ENCODE data around the gene DLG2. TPM values are rescaled to one million over a fixed set of nuclear protein-coding genes. Genes with fewer than 3 reads are reported as not detected.

Gene DLG2
- total and polyA plus RNA-seq, 2 of the 4 experiments (the other 2 are of a cell fraction), result 0.31 to 0.36 TPM

- no peaks in the 10 kb centered on the region for H3K79me1 ChIP-seq (ENCODE audit: low read depth in 1 of 2, low read length in 2 of 2)
- no peak overlapping the region for H2BK20ac ChIP-seq (ENCODE audit: low read depth, low read length)
- H2AK9ac ChIP-seq (replicated peaks; ENCODE audit: low read depth, low read length, poor library complexity), result no peak overlapping the region
- H2BK5ac ChIP-seq (ENCODE audit: low read depth, low read length, poor library complexity, severe bottlenecking), result no peak overlapping the region
- DNase-seq (no peak), ATAC-seq (ENCODE audit: low read depth) (no peak)
- intact Hi-C loops (cut with micrococcal nuclease) (no loop called here), in situ Hi-C loops (cut with MboI; ENCODE audit: low sequenced_read_pairs) (no loop called here), dilution Hi-C loops (cut with HindIII; ENCODE audit: low sequenced_read_pairs, unreplicated experiment) (no loop called here)
- H4K8ac ChIP-seq (ENCODE audit: low read depth in 2 of 2, low read length in 2 of 2), result no peak overlapping the region
- no peaks in the 10 kb centered on the region for H3K27me3 ChIP-seq (ENCODE audit: control insufficient read depth, insufficient read depth, low read length)
- TF ChIP-seq POLR2A (IDR thresholded peaks at IDR 0.05; ENCODE audit: low read depth, low read length) (no peak), MAFK (IDR thresholded peaks at IDR 0.05; ENCODE audit: low read depth, low read length) (no peak), RAD21 (IDR thresholded peaks at IDR 0.05; ENCODE audit: low read length) (no peak), CEBPB (IDR thresholded peaks at IDR 0.05; ENCODE audit: low read depth, low read length) (no peak), FOS (IDR thresholded peaks at IDR 0.05; ENCODE audit: low read depth, low read length) (no peak)
- no peak overlapping the region for H3K14ac ChIP-seq (replicated peaks; ENCODE audit: low read depth, low read length)
- no peak overlapping the region for H2BK15ac ChIP-seq (ENCODE audit: low read depth, low read length)
- H3K18ac ChIP-seq (ENCODE audit: low read depth, low read length), result no peak overlapping the region
- H4K91ac ChIP-seq (ENCODE audit: insufficient read depth, low read depth, low read length), result no peak overlapping the region
- no peak overlapping the region for H2BK120ac ChIP-seq (ENCODE audit: low read depth, low read length)
- ChIA-PET CTCF (no interaction called here), POLR2A (ENCODE audit: unreplicated experiment) (no interaction called here)
- H3K4me3 ChIP-seq (ENCODE audit: insufficient read depth, low read depth, low read length), result no peak overlapping the region
- H3K9ac ChIP-seq (ENCODE audit: low read depth, low read length), result no peak overlapping the region
- H3K4ac ChIP-seq (ENCODE audit: low read depth, low read length), result no peak overlapping the region
- H4K5ac ChIP-seq (ENCODE audit: low read depth, low read length), result no peak overlapping the region
- no peaks in the 10 kb centered on the region for H3K9me3 ChIP-seq (ENCODE audit: control insufficient read depth, insufficient read depth, low read length)
- H2AK5ac ChIP-seq (ENCODE audit: low read depth, low read length), result no peak overlapping the region
- H2AFZ ChIP-seq (replicated peaks; ENCODE audit: low read length, poor library complexity), result no peak overlapping the region
- no peak overlapping the region for H3K4me2 ChIP-seq (ENCODE audit: low read depth, low read length)
- no TSS peak for BruUV-seq (replicated peaks)
- 17% methylated on average over 1 of the region's 2 CpGs; no CpG with 5 or more reads in 1 of the 2 experiments for WGBS, 2 experiments (ENCODE audit: extremely low coverage in 2 of 2, insufficient read length in 1 of 2)
- no peak overlapping the region for H3K27ac ChIP-seq (ENCODE audit: insufficient read depth, low read length)
- no peak overlapping the region for H3K23ac ChIP-seq (ENCODE audit: low read depth, low read length)
- H3K9me1 ChIP-seq (ENCODE audit: insufficient read depth, low read length), result no peaks in the 10 kb centered on the region
- no peak overlapping the region for H3K56ac ChIP-seq (ENCODE audit: extremely low read depth, insufficient read depth, low read length)
- H3K4me1 ChIP-seq (ENCODE audit: control insufficient read depth, insufficient read depth, low read length), result no peaks in the 10 kb centered on the region
- no peaks in the 10 kb centered on the region for H3K36me3 ChIP-seq (ENCODE audit: control insufficient read depth, insufficient read depth, low read length)
- H4K20me1 ChIP-seq (ENCODE audit: insufficient read depth, low read length), result no peaks in the 10 kb centered on the region
Measured at GRCh38 chr11:83409891-83410290, 2217.3 kb downstream of the DLG2 start.

Data from IMR-90 (cell line).